HG03575 (cell line): ENCODE measurements around the gene TRIM28.
A peak's percentile ranks its signal among the peaks of the same experiment; 100 is the strongest.
"Not testable (repeated sequence)": the region's sequence is repeated elsewhere in the genome, so short reads cannot be mapped to it uniquely, and the experiment has no call there.

Experiments used
- ATAC-seq: cut with Tn5 transposase; IDR thresholded peaks from one replicate; pipeline ENCODE4 v1.9.1; 2021; ENCODE audit not compliant: unreplicated experiment, insufficient number of reproducible peaks, low FRiP score; ENCODE audit errors: extremely low read depth

Gene TRIM28

DNA sequence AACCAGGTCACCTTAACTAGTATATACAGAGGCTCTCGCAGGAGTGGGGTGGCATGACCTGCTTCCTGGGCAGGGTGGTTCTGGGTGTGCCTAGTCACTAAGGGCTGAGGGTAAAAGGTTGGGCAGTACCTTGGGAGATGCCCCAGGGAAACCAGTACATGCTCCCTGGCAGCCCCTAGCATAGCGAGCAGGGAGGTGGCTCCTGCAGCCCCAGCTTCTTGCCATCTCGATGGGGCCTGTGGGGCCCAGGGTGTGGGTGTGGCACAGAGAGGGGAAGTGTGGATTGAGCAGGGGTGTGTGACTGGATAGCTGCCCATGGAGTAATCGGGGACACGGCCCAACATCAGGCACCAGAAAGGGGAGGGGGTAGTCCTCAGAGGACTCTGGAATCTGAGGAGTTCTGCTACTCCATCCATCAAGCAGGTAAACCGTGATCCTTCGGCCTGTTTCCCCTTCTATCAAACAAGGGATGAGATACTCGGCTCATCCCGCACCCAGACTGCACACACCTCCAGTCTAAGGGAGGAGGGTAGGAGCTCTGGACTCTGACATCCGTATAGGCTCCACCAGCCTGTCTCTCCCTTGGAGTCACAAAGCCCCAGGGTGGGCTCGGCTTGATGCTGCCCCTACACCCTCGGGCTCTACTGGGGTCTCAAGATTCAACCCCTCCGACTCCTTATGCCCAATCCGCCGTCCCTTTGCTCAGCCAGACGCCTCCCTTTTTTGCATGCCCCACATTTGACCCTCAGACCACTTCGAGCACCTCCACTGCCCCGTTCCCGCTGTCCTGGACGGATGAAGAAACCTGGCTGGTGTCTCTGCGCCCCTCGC, 25.4 kb upstream of the TRIM28 start:
- ATAC-seq: no peak

DNA sequence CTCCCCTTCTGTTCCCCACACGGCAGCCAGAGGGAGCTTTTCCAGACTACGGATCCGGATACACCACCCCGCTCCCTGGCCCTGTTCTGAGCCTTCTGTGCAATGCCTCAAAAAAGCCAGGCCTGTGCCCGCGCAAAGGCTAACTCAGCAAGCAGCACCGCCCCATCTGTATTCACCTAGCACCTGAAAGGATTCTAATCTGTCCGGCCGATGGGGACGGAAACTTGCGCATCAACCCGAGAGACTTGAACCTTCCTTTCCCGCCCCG, 24.8 kb upstream of the TRIM28 start:
- ATAC-seq: no peak

DNA sequence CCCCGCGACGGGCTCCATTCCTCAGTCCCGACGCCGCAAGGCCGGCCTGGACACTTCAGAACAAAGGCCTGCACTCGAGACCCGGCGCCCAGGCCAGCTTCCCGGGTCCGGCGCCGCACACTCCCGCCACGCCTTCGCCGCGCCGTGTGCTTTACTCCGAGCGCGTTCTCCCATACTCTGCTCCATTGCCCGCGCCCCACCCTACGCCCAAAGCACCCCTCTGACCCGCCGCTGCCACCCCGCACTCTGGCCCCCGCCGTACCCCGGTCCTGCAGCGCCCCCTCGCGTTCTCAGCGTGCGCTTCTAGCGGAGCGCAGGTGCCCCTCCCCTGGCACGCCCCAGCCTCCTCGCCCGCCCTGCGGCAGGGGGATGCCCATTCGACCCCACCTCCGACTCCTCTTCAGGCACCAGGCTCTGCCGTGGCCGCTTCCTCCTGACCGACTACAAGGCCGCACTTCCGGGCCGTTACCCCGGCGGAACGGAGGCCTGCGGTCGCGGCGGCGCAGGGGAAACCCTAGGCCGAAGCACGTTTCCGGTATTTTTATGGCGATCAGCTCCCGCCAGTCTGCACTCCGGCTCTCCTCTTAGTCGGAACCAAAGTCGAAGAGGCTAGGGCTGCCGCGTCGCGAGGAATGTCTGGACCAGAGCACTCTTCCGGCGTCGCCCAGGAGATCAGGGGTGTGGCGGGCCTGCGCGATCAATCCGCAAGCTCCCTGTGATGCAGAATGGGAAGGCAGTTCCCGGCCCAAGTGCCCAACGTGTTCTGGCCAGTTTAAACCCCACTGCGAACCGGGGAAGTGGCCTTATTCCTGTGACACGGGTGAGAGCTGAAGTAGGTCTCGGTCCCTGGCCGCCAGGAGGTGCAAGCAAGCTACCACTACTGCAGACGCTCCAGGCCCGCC, 24.3 kb upstream of the TRIM28 start, which contains the start of gene ZBTB45:
Gene ZBTB45, minus strand, starts transcription at position 456 of the 902 bp plus-strand sequence. CDS start 2,137 bp downstream, outside the sequence.
- ATAC-seq: peak; percentile 60

DNA sequence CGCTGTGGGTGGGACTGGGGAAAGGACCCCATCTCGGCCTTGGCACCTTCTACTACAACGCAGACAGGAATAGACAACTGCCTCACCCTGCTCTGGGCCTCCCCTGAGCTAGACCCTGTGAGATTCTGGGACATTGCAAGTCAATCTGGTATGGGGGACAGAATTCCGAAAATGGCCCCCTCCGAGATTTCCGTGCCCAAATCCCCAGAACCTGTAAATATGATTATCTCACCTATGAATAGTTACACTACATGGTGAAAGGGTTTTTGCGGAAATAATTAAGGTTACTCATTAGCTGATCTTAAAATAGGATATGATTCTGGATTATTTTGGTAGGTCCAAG, 23.6 kb upstream of the TRIM28 start:
- ATAC-seq: no peak

DNA sequence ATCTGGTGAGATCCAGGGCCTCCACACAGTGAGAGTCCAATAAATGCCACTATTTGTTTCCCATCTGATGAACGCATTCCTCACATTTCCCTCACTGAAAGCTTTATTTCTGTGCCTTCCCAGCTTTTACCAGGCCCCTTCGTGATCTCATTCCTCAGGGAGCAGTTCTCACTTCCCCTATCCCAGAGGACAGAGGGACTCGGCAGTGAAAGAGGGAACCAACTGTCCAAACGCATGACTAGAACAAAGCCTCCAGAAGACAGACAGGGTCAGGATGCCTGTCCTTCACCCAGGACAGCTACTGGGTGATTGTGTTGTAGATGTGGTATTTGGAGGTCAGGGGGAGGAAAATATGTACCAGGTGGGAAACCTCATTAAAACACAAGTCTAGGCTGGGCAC, 22.2 kb upstream of the TRIM28 start:
- ATAC-seq: no peak

DNA sequence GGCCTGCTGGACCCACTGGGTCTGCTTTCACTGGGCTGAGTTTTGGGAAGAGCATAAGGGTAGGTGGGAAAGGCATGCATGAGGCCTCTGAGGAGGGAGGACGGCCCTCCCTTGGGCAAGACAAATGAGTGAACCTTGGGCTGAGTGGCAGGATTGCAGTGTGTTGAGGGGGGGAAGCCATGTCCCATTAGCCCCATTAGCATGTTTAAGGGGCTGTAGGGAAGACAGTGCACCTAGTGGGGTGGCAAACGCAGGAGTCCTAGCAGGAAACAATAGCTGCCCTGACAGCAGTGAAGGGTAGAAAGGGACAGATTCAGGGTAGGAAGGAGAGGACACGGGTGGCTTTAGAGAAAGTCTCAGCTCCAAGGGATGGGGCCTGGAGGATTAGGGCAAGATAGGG, 21.2 kb upstream of the TRIM28 start:
- ATAC-seq: no peak

DNA sequence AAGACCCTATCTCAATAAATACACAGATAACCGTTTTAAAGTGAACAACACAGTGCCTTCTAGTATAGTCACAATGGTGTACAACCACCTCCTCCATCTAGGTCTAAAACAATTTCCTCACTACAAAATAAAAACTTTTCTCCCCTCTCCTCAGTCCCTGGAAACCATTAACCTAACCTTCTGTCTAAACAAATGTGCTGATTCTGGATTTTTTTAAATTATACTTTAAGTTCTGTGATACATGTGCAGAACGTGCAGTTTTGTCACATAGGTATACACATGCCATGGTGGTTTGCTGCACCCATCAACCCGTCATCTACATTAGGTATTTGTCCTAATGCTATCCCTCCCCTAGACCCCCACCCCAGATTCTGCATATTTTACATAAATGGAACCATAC, 14.5 kb upstream of the TRIM28 start:
- ATAC-seq: no peak

DNA sequence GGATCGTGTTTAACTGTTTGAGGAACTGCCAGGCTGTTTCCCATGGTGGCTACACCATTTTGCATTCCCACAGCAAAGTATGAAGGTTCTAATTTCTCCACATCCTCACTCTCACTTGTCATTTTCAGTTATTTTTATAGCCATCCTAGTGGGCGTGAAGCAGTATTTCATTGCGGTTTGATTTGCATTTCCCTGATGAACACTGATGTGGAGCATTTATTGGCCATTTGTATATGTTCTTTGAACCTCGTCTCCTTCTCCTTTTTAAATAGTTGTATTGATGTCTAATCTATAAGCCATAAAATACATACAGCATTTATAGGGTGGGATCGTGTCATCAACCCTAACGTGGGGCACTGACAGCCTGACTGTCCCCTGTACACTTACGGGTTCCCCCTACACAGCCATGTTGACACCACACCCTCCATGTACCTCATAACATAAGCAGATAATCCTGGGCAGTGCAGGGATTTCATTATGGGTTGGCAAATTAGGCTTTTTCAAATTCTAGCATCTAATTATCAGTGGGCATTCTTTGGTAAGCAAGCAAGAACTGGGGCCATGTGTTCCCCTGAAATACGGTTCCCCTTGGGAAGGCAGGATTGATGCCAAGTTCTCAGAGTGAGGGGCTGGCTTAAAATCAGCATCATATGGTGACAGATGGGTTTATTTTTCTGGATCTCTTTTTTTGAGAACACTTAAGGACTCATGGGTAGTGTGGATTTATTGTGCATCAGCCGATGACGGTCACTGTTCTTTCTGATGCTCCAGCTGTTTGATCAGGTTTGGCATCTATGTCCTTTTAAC, 12.6 kb upstream of the TRIM28 start:
- ATAC-seq: no peak

DNA sequence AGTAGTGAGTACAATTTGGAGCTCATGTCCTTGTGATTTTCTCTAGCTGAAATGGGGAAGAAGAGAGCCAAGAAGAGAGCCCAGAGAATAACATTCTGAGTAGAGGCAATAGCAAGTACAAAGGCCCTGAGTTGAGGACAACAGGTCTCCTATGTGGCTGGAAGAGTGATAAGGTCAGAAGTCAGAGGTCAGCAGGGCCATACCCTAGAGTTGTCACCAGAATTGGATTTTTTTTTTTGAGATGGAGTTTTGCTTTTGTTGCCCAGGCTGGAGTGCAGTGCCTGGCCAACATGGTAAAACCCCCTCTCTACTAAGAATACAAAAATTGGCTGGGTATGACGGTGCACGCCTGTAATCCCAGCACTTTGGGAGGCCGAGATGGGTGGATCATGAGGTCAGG, 8.0 kb upstream of the TRIM28 start:
- no peak for ATAC-seq

DNA sequence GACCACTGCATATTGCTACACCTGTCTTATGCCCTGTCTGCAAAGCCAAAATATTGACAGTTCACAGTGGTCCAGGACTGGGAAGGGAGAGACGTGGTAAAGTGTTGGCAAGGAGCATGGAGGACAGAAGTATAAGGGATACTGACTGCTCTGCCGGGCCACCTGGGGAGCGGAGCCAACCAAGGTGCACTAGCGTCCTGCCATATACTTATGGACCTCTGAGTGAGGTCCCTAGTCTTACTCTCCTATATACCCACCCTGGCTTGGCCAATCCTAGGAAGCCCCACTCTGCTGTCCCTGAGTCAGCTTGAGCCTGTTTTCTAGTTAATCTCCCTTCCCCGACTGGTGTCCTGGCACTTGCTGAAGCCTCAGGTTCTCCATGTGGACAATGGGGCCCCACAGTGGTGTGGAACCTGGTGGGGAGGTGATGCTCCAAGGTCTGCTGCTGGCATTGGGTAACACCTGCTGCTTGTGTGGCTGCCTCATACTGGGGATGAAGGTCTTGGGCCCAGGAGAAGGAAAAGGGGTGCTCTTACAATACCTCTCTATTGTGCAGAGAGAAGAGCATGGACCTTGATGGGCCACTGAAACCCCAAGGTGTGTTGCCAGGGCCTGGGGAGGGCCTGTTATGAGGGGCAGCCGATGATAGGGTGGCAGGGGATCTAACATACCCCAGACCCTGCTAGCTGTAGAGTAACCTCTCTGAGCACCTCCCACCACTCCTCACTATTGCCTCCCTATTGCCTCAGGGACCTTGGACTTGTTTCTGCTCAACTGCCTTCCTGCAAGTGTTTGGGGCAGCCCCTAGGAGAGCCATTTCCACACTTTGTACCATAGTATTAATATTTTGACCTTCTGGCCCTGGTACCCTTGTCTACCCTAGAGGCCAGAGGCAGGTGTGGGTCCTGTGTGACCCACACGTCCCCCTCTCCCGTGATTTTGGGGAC, 6.7 kb upstream of the TRIM28 start:
- ATAC-seq: no peak

DNA sequence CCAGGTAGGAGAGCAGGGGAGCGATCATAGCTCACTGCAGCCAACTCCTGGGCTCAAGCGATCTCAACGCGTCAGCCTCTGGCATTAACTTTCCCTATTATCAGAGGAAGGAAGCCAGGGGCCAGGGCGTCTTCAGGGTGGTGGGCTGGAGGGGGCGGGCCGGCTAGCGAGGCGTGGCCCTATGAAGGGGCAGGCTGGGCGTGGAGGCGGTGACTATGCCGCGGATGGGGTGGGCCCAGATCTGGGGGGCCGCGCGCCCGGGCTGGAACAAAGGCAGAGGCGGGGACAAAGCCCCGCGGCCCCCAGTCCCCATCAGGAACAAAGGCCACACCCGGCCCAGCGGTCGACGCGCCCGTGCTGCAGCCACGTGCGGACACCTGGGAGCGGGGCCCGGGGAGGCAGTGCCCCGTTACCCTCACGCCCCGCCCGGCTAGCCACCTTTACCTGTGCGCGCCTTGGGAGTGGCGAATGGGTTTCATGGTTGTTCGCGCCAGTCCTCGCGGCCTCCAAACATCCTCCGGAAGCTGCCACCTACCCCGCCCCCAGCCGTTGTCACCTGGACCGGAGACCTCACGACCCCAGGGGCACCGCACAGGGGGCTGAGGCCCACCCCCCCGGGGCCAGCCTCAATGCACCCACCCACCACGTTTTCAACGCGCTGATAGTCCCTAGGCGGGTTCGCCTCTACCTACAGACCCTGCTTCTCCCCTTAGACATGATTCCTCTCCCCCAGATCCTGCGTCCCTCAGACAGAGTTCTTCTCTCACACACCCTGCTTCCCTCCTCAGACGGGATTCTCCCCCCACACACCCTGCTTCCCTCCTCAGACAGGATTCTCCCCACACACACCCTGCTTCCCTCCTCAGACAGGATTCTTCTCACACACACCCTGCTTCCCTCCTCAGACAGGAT, 5.4 kb upstream of the TRIM28 start:
- no peak for ATAC-seq

DNA sequence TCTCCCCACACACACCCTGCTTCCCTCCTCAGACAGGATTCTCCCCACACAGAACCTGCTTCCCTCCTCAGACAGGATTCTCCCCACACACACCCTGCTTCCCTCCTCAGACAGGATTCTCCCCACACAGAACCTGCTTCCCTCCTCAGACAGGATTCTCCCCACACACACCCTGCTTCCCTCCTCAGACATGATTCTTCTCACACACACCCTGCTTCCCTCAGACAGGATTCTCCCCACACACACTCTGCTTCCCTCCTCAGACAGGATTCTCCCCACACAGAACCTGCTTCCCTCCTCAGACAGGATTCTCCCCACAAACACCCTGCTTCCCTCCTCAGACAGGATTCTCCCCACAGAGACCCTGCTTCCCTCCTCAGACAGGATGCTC, 4.7 kb upstream of the TRIM28 start:
- ATAC-seq: not testable (repeated sequence)

DNA sequence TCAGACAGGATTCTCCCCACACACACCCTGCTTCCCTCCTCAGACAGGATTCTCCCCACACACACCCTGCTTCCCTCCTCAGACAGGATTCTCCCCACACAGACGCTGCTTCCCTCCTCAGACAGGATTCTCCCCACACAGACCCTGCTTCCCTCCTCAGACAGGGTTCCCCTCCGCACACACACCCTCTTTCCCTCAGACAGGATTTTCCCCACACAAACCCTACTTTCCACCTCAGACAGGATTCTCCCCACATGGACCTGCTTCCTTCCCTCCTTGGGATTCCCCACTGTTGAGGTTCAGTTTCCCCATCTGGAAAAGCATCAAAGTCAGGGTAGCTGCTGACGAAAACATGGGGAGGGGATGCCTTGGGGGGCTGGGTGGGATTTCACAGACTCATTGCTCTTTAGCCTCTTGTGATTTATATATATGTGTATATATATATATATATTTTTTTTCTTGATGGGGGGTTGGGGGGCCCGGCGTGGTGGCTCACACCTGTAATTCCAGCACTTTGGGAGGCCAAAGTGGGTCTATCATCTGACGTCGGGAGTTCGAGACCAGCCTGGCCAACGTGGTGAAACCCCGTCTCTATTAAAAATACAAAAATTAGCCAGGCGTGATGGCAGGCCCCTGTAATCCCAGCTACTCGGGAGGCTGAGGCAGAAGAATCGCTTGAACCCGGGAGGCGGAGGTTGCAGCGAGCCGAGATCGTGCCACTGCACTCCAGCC, 1.1 kb upstream of the TRIM28 start:
- ATAC-seq: not testable (repeated sequence)

DNA sequence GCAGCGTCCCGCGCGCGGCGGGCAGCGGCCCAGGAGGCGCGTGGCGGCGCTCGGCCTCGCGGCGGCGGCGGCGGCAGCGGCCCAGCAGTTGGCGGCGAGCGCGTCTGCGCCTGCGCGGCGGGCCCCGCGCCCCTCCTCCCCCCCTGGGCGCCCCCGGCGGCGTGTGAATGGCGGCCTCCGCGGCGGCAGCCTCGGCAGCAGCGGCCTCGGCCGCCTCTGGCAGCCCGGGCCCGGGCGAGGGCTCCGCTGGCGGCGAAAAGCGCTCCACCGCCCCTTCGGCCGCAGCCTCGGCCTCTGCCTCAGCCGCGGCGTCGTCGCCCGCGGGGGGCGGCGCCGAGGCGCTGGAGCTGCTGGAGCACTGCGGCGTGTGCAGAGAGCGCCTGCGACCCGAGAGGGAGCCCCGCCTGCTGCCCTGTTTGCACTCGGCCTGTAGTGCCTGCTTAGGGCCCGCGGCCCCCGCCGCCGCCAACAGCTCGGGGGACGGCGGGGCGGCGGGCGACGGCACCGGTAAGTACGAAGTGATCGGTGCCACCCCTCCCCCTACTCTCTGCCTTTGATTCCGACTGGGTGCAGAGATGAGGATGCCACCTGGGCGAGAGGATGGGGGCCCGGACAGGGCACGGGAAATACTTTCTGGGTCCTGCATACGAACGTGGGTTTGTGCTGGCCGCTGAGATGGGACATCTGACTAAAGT, 874 bp downstream of the TRIM28 start:
- ATAC-seq: peak; percentile 11

DNA sequence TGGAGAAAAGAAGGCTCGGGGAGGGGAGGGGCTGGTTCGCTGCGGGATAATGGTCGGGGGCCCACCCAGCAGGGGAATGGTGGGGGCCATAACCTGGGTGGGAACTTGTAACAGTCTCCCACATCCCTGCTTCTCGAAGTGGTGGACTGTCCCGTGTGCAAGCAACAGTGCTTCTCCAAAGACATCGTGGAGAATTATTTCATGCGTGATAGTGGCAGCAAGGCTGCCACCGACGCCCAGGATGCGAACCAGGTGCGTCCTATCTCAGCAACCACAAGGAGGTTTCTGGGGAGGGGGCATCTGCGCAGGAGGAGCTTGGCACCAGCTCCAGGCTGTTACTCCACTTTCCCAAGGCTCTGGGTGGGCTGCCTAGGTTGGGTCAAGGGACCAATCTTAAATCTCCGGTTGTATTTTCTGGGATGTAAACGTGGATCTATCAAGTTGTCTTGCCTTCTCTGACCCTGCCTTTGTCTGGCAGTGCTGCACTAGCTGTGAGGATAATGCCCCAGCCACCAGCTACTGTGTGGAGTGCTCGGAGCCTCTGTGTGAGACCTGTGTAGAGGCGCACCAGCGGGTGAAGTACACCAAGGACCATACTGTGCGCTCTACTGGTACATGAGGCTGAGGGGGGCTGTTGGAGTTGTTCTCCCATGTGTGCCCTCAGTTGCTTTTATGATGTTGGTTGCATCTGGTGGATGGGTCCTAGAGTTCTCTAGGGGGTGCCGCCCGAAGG, 1.6 kb downstream of the TRIM28 start:
- ATAC-seq: no peak

DNA sequence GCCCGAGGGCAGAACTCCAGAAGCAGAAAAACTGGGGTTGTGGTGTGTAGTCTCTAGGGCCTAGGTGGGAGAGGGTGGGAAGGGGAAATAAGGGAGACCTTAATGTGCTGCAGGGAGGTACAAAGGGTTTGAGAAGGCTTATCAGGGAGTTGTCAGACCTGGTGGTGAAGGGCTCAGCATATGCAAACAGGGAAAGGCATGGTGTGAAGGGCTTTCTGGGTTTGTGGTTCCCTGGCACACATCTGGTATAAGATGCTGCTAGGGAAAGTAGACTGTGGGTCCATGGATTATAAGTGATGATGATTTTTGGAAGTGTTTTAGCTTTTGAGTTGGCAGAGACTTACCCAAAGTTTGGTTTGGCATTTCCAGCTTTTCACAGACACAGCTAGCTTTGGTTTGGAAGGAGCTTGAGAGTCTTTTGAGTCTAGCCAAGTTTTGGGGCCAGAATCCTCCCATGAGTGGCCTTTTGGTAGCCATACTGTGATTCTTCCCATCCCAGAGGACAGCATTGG, 2.2 kb downstream of the TRIM28 start:
- ATAC-seq: no peak
